BE2C (cell line): ENCODE results near the gene ARL5A.

Source experiments
- DNase-seq: peaks from one replicate; pipeline ENCODE4 v3.0.0-alpha.2; 2020
- H3K27me3 ChIP-seq: fragments of 250-450 bp; sonication (Bioruptor Pico); 2 replicates; pipeline ENCODE4 v1.5.1; 2020; ENCODE audit warnings: mild to moderate bottlenecking
- H3K36me3 ChIP-seq: fragments of 250-450 bp; sonication (Bioruptor Pico); 2 replicates; pipeline ENCODE4 v1.5.1; 2020; ENCODE audit warnings: mild to moderate bottlenecking
- H3K4me1 ChIP-seq: fragments of 250-450 bp; sonication (Bioruptor Pico); 2 replicates; pipeline ENCODE4 v1.5.1; 2020
- H3K4me3 ChIP-seq: 2 replicates; pipeline ENCODE4 v1.5.1; 2011; ENCODE audit warnings: low read depth, low read length
- H3K9me3 ChIP-seq: fragments of 250-450 bp; sonication (Bioruptor Pico); 2 replicates; pipeline ENCODE4 v1.5.1; 2020
- TF ChIP-seq, protein P1 (sequence below): IDR thresholded peaks from 2 replicates; pipeline ENCODE4 v1.5.1; 2012; ENCODE audit warnings: mild to moderate bottlenecking, low read depth, low read length

The ARL5A gene

DNA sequence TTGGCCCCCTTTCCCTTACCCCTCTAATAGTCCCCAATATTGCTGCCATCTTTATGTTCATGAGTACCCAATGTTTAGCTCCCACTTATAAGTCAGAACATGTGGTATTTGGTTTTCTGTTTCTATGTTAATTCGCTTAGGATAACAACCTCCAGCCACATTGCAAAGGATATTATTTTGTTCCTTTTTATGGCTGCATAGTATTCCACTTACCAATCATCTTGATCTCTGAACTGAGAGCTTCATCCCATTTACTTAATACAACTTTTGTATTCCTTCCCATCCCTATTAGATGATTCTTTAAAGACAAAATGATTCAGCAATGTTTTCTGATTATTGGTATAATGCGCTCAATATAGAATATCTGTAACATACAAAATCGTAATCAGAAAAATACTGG lies 36.7 kb downstream of the ARL5A start:
- TF ChIP-seq, protein P1, sequence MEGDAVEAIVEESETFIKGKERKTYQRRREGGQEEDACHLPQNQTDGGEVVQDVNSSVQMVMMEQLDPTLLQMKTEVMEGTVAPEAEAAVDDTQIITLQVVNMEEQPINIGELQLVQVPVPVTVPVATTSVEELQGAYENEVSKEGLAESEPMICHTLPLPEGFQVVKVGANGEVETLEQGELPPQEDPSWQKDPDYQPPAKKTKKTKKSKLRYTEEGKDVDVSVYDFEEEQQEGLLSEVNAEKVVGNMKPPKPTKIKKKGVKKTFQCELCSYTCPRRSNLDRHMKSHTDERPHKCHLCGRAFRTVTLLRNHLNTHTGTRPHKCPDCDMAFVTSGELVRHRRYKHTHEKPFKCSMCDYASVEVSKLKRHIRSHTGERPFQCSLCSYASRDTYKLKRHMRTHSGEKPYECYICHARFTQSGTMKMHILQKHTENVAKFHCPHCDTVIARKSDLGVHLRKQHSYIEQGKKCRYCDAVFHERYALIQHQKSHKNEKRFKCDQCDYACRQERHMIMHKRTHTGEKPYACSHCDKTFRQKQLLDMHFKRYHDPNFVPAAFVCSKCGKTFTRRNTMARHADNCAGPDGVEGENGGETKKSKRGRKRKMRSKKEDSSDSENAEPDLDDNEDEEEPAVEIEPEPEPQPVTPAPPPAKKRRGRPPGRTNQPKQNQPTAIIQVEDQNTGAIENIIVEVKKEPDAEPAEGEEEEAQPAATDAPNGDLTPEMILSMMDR = no peak
- no peaks in the 10 kb centered on the region for H3K9me3 ChIP-seq
- DNase-seq = no peak
- H3K4me1 ChIP-seq = no peaks in the 10 kb centered on the region
- H3K36me3 ChIP-seq = no peaks in the 10 kb centered on the region
- H3K4me3 ChIP-seq = no peak overlapping the region
- H3K27me3 ChIP-seq = no peaks in the 10 kb centered on the region

DNA sequence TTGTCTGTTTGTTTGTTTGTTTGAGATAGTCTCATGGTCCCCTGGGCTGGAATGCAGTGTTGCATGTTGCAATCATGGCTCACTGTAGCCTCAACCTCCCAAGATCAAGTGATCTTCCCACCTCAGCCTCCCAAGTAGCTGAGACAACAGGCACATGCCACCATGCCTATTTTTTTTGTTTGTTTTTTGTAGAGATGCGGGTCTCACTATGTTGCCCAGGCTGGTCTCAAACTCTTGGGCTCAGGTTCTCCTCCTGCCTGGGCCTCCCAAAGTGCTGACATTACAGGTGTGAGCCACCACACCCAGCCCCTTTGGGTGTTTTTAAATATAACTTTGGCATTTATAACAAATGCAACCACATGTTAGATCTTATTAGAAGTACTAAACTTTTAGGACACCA lies 37.5 kb downstream of the ARL5A start:
- DNase-seq = no peak
- Histone ChIP-seq H3K9me3 (no peaks in the 10 kb centered on the region), H3K4me1 (no peaks in the 10 kb centered on the region), H3K4me3 (no peak overlapping the region), H3K36me3 (no peaks in the 10 kb centered on the region), H3K27me3 (no peaks in the 10 kb centered on the region)
- TF ChIP-seq, protein P1 = no peak

DNA sequence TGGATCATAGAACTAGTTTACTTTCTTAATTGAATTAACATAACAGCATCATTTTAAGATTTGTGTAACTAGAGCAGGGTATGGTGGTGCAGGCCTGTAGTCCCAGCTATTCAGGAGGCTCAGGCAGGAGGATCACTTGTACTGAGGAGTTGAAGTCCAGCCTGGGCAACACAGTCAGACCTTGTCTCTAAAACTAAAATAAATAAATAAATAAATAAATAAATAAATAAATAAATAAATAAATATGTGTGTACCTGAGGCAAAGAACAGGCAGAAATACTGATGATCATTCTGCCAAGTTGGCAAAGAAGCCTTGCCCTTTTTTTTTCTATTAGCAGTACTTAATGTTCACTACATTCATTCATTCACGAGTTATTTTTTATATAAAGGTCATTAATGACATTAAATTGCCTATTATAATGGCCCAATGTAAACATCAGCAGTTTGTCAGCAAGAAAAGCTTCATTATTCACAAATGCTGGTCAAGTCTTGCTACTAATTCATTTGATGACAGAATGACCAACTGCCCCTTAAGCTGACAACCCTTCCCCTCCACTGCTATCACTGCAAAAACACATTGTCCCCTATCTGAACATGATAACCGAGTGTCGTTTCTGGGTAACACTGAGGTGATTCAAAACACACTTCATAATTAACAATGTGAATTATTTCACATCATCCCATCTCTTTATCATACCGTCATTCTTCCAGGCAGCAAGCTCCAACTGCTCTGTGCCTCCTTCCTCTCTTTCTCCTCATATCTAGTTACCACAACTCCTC lies 39.0 kb downstream of the ARL5A start:
- Histone ChIP-seq H3K9me3 (no peaks in the 10 kb centered on the region), H3K4me3 (no peak overlapping the region), H3K36me3 (no peaks in the 10 kb centered on the region), H3K27me3 (no peaks in the 10 kb centered on the region), H3K4me1 (no peaks in the 10 kb centered on the region)
- DNase-seq = no peak
- TF ChIP-seq, protein P1 = no peak

DNA sequence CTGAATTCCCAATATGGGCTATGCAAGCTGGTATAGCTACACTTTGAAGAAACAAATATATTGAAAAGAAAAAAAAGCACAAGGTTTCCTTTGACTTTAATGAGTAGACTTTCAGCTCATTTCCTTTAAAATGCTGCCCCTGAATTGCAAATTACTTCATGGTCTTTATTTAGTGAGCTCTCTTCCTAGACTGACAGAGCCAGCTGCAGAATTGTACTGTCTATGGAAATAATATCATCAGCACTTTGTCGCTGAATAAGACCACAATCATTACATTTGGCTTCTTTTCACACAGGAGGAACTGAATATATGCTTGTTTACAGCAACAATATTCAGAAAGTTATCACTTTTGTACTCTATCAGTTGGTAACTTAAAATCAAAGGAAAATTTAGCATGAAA lies 41.7 kb downstream of the ARL5A start:
- Histone ChIP-seq H3K4me1 (no peaks in the 10 kb centered on the region), H3K36me3 (no peaks in the 10 kb centered on the region), H3K9me3 (no peaks in the 10 kb centered on the region), H3K4me3 (no peak overlapping the region), H3K27me3 (no peaks in the 10 kb centered on the region)
- DNase-seq = no peak
- TF ChIP-seq, protein P1 = no peak

DNA sequence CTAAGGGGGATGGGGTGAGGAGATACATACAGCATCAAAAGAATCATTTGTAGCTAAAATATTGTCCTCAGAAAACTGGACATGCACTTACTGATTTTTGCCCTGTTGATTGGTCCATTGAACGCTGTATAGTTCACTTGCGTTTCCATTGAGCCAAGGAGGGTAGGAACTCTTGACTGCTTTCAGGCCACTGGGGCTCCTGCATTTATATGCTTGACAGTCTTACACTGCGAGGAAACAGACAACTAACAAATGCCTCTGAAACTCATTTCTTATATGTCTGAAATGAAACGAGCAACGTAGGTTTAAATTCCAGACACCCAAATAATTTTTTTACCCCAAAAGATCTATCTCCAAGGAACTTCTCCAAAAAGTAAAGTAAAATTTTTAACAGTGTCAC lies 42.1 kb downstream of the ARL5A start:
- H3K27me3 ChIP-seq = no peaks in the 10 kb centered on the region
- no peak for DNase-seq
- no peaks in the 10 kb centered on the region for H3K36me3 ChIP-seq
- H3K4me3 ChIP-seq = no peak overlapping the region
- no peaks in the 10 kb centered on the region for H3K4me1 ChIP-seq
- H3K9me3 ChIP-seq = no peaks in the 10 kb centered on the region
- TF ChIP-seq, protein P1 = no peak

DNA sequence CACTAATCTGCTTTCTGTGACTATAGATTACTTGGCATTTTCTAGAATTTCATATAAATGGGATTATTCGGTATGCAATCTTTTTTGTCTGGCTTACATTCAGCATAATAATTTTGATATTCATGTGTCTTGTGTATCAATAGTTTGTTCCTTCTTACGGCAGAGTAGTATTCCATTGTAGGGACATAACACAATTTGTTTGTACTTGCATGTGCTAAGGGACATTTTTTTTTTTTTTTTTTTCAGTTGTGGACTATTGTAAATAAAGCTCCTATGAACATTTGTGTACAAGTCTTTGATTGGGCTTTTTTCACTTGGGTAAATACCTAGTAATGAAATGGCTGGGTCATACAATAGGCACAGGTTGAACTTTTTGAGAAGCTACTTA lies 45.1 kb downstream of the ARL5A start:
- Histone ChIP-seq H3K27me3 (no peaks in the 10 kb centered on the region), H3K4me3 (no peak overlapping the region), H3K4me1 (no peaks in the 10 kb centered on the region), H3K36me3 (no peaks in the 10 kb centered on the region), H3K9me3 (no peaks in the 10 kb centered on the region)
- DNase-seq = no peak
- TF ChIP-seq, protein P1 = no peak
